GM18511 (cell line): ENCODE data around the gene ELMOD1.
A peak's percentile ranks its signal among the peaks of the same experiment; 100 is the strongest.

Experiments used
- ATAC-seq: cut with Tn5 transposase; IDR thresholded peaks from one replicate; pipeline ENCODE4 v1.9.1; 2021; ENCODE audit warnings: mild to moderate bottlenecking, moderate library complexity; ENCODE audit not compliant: unreplicated experiment

The ELMOD1 gene

DNA sequence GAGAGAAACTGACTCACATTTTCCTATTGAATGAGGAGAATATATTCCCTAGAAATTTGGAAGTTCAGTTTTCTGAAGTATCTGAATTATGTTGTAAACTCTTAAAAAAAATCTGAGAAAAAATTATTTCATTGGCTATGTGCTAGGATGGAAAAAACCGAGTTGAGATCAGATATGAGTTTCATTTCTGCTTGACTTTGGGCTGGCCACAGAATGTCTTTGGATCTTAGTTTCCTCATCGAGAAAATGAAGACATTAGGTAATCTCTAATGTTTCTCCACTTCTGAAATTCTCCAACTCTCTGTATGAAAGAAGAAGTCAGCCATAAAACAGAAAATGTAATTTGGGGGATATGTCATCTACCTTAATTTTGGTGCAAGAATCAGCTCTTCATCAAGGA, 92.1 kb downstream of the ELMOD1 start:
- ATAC-seq: no peak

DNA sequence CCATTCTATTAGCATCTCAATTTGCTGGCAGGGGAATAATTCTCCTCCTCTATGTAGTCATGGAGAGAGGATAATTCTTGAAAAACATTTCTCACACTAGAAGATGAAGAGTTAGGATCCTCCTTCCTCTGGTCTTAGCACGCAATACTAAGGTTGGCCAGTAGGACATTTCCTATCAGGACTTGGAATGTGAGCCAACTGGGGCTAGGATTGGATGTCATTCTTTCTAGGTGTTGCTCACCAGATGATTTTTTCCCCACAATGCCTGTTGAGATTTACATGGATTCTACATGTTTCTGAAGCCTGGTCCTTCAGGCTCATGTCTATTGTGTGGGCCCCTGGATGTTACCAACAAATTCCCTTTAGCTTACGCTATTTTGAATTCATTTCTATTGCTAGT, 92.9 kb downstream of the ELMOD1 start:
- no peak for ATAC-seq

DNA sequence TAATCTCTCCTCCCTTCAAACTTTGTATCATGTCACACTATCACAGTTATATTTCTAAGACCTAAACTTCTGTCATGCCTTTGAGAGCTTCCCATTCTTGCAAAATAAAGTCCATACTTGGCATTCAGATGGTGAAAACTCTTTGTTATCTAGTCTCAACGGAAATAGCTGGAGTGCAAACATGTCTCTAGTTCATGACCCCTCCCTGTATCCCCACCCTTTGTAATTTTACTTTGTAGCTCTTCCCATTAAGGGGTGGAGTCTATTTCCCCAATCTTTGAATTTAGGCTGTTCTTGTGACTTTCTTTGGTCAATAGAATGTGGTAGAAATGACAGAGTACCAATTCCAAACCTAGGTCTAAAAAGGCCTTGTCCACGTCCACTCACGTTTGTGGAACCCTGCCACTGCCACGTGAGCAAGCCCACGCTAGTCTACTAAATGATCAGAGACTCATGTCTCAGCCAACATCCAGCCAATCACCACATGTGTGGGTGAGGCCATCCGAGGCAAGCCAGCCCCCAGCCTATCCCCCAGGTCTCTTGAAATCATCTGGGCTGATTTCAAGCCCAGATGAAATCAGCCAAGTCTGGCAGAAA, 97.5 kb downstream of the ELMOD1 start:
- ATAC-seq: no peak

DNA sequence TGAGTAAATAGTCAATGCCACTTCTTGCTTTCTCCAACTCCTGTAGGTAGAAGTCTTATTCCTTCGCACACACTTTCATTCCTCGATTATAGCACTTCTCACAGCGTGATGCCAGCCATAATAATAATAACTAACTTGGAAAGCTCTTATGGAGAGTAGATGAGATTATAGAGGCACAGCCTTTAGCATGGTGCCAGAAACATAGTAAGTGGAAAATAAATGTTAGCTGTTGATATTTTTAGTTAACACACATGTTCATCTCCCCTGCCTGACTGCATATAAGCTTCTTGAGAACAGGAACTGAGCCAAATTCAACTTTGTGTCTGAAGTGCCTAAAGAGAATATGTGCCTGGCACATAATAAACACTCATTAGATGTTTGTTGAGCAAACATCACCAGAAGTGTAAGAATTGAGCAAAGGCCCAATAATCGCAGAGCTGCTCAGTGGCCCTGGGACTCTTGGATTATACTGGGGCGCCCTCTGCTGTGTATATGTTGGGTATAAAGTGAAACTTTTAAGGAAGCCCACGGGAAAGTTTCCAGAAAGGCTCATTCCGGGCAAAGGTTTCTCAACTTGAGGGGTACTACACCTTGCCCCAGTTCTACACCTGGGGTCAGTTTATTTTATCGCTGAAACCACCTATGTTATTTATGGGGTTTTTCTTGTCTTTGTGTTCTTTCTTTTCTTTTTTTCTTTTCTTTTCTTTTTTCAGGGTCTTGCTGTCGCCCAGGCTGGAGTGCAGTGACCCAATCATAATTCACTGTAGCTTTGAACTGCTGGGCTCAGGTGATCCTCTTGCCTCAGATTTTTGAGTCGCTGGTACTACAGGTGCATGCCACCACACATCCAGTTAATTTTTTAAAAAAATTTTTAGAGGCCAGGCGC, 98.6 kb downstream of the ELMOD1 start:
- ATAC-seq: peak; percentile 84

DNA sequence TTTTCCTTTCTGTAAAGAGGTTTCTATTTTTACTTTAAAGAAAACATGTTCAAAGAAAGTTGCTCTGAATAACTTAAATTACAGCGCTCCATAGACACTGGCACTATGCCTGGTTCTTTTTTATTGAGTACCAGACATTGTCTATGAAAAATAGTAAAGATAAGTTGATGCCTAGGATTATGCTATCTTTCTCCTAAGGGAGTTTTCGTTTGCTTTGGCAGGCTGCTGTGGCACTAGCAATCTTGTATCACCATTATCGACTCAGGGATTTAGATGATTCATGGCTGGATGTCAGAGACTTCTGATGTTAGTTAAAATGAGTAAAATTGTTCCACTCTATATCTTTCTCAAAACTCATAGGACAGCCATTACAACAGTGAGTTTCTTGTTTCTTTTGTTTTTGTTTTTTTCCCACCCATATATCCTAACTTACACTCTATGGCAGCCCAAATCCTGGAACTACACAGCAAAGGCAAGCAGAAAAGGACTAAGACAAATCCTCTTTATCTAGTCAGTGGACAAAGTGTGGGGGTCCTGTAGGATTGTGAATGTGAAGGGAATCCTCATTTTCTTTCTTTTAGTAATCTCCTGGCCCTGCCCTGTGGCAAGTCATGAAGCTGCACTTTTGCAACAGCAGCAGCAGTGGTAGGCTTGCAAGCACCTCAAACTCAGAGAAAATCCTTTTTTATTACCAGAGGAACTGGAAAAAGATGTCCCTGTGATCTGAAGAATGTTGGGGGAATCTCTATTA, 100.2 kb downstream of the ELMOD1 start:
- no peak for ATAC-seq

DNA sequence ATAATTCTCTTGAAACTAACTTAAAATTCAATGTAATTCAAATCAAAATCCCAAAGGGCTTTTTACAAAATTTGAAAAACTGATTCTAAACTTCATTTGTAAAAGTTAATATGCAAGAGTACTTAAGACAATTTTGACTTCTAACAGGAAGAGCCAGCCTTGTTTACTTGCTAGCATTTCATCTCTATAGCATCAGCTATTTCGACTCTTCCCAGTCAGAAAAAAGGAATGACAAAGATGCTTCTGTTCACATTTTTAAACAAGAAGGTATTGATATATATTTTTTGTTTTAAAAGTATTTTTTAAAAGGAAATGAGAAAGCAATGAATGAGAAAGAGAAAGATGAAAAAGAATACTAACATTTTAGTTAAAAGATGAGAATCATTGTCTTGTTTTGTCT, 104.5 kb downstream of the ELMOD1 start:
- ATAC-seq: no peak

DNA sequence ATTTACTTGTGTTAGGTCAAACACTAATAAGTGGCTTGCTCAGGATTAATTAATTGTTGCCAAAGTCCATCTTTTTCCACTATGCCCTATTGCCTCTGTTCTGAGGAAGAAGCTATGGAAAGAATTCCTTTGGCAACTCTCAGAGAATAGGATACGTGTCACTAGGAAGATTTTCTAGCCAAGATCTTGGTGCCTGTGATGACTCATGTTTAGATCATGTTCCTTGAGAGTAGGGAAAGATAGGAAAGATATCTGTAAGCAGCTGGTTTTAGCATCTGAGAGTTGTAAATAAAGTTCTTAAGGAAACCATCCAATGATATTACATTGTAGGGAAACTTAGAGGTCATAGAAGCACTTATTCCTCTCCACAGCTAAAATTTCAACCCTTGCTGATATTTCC, 105.2 kb downstream of the ELMOD1 start:
- ATAC-seq: no peak

DNA sequence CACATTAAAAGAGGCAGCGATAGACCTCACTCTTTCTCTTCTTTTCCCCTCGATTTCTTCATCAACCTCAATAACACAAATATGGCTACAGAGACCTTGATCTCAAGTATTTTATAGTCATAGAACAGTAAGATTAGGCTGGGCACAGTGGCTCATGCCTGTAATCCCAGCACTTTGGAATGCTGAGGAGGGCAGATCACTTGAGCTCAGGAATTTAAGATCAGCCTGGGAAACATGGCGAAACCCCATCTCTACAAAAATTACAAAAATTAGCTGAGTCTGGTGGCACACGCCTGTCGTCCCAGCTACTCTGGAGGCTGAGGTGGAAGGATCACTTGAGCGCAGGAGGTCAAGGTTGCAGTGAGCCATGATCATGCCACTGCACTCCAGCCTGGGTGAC, 106.3 kb downstream of the ELMOD1 start:
- no peak for ATAC-seq

DNA sequence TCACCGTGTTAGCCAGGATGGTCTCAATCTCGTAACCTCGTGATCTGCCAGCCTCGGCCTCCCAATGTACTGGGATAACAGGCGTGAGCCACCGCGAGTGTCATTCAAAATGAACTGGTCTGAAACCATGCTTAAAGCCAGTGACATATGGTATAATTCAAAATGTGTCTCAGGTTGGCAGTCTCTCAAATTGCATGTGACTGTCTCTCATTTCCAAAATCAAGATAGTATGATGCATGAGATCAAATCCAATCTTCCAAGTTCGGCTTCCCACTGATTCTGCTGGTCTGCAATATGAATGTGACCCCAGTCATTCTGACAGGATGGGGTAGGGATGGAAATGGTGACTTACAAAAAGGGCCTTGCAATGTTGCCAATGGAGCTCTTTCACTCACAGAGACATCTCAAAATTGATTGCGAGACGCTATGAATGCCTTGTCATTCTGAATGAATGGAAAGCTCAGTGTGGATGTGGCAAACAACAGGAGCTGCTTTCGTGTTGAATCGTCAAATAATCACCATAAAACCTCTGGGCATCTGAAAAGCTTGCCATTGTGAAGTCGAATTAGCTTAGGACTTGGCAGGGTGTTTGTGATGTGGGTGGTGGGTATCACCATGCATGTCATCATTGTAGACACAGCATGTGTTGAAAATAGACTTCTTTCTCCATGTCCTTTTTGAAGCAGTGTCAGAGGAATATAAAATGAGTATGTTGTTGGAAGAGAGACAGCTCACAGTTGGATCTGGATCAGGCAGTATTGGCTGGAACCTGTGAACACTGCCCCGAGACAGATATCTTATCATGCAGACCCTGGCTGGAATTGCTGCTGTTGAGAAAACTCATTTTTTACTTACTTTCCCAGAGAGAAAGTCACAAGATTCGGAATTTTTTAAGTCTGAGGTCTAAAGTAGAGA, 108.7 kb downstream of the ELMOD1 start:
- ATAC-seq: no peak

DNA sequence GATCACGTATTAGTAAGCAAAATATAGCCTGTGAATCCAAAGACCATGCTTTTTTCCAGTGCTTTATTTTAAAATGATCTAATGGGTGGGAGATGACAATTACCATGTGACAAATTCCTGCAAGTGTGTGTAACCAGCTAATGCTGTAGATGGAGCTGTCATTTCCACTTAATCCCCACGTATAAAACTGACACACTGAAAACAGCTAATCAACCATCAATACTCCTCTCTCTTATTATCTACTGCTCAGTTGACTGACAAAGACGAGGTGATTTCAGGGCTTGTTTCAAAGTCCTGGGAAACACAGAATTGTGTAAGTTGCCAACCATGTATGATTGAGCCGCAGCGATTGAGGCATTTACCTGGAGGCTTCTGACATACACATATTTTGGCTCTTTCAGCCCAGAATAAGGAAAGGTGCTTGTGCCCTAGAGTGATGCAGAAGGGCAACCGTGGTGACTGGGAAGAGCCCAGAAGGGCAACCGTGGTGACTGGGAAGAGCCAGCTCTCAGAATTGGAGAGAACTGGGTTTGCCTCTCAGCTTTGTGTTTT, 111.2 kb downstream of the ELMOD1 start:
- ATAC-seq: no peak

DNA sequence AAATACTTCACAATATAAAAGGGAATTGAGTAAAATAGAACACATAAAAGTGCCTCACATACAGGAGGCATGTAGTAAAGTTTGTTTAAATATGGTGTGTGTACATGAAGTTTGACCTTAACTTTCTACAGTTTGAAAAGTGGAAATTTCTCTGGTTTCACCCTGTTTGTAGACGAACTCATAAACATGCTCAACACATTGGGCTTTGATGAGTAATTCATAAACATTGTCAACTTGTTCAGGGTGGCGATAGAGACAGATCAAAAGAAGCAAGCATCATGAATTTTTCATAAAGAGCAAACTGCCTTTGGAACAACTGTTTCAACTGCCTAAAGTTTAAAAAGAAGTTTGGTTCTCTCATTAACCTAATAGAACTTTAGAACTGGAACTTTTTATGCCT, 111.8 kb downstream of the ELMOD1 start:
- ATAC-seq: no peak

DNA sequence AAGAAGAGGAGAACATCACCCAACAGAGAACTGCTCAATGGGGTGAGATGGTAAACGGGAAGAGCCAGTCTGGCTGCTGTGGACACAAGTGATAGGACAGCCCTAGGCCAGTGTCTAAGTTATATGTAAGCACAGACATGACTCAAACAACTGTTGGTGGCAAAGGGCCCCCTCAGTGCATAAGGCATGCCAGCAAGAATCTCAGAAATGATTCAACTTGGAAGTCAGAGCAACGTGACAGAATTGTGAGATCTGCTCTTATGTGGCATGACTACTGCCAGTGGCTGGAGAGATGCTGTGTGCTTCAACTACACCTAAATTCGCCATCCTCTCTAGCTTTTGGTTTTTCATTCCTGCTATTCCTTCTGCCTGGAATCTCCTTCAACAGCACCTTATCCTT, 113.5 kb downstream of the ELMOD1 start:
- ATAC-seq: no peak

DNA sequence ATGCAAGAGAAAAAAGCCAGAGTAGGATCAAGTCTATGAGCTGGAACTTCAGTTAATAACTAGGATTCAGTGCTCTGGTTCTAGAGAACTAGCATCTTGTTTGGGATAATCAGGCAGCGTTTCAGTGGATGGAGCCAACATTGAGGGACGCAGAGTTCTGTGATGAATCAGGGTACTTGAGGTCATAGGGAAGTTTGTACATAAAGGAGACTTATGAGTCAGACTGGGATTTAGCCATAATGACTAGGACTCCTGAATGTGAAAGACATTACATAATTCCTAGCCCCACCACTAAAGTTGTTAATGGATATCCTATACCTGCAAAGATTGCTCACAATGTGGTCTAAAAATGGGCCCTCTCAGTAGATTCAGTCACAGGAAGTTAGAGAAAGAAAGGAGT, 114.1 kb downstream of the ELMOD1 start:
- ATAC-seq: no peak

DNA sequence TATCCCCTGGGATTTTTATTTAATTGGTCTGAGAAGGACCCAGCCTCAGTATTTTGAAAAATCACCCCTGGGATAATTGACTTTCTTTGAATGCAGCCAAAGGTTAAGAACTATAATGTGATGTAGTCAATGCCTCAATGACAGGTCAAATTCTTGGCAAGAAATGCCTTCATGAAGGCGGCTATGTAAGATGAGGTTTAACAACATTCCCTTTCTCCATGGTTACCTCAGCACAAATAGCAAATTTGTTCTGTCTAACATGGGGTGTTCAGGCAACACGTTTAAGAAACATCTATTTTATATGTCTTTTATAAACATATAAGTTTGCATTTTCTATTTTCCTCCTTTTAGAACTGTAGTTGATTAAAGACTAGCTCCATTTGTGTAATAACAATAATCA, 115.6 kb downstream of the ELMOD1 start:
- ATAC-seq: no peak

DNA sequence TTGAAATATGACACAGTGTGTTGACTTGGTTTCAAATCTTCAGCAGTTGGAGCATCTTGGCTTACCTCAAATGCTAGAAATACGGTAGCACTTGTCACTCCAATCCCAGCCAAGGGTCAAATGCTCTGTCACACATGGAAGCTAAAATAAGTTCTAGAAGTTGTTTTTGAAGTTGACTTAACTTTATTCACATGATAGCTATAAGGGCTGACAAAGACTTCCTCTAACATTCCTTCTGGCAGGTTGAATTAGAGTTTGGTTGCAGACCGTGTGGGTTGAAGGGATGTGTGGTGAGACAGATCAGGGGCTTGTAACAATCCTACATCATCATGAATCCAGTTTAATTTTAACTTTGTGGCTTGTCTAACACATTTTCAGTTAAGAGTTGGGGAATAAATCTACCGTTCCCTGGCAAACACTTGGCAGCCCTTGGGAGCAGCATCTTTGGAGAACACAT, 116.3 kb downstream of the ELMOD1 start:
- ATAC-seq: no peak

DNA sequence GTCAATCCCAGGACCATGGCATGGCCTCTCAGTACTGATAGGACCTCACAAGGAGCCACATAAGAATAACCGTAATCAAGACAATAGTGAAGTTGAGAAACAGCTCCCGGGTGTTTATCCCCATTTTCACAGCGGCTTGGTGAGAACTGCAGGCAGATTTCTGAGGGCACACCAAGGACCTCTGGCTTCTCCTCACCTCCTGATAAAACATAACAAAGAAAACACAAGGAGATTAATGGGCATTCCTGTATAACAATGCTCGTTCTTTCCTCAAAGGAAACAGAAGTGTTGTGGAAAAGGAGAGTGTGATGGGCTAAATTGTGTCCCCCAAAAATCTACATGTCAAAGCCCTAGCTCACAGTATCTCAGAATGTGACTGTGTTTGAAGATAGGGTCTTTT, 116.9 kb downstream of the ELMOD1 start:
- ATAC-seq: no peak

DNA sequence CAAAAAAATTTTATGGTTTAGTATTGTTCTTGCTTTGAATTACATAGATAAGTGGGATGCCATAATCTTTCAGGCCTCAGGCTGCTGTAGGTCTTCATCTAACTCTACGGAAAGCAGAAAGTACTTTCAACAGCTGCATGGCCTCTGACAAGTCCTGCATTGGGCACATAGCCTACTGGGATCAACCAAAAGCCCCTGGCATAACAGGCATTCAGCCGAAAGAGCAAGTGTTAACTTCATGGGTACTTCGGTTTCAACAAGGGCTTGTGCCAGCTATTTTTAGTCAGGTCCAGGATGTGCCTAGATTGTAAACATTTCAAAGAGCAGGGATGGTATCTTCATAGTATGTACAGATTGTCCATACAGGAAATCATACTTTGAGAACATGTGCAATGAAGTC, 117.8 kb downstream of the ELMOD1 start:
- no peak for ATAC-seq

DNA sequence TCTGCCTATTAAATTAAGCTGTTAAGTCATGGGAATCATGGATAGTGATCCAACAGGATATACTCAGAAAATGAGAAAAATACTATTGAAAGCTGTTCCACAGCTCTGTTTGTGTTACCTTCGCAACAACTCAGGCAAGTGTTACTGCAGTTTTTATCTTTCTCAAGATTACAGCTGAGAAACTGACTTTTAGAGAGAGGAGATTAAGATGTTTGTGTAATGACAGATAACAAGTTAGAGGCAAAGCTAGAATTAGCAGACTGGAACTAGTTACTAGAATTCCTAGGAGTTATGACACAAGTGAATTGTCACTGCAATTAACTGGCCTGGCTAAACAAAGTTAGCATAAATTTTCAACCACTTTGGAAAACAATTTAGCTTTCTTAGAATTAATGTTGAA, 119.4 kb downstream of the ELMOD1 start:
- no peak for ATAC-seq

DNA sequence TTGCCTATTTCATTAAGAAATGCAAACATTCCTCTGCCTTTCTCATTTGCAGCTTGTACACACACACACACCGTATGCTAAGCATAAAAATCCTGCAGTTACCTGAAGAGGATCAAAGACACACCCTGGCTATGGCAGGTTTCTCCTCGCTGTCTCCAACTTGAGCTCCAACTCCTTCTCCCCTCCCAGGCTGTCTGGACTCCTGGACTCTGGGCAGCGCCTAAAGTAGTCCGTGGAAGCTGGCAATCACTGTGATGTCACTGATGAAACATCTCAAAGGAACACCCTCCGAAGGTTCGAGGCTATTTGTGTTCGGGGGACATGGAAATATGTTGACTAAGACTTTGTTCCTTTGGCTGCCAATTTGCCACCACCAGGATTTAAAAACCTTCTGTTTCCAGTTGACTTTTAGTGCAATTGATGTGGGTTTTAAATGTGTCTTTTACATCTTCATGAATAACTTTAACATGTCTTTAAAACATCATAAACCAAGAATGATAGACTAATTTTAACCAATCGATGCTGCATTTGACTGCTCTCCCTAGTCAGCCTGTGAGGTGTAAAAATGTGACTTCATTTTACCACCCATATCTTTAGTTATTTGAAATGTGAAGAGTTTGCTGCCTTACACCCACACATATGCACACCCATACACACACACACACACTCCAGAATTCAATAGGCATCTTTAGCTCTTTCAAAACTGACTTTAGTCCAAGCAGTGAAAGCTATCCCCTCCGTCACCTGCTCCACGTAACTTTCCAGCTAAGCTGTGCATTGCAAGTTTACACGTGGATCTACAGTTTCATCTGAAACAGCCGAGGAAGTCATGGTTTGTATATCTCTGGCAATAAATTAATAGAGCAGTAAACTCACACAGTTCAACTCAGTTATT, 121.2 kb downstream of the ELMOD1 start, which contains the start of gene SLN:
Gene SLN (minus strand): TSS at position 196 of the 895 bp plus-strand sequence.
- no peak for ATAC-seq
